ENCODE data around the gene ATP5F1D. TPM values are rescaled to one million over a fixed set of nuclear protein-coding genes. Genes with fewer than 3 reads are reported as not detected.

The ATP5F1D gene
- total and polyA plus RNA-seq, 5 donors from 2014 or later, result 124 to 236 (median 220) TPM

- DNase-seq (no peak), ATAC-seq (ENCODE audit: low read depth in 2 of 2) (peak in 1 of 2 donors; percentile 3)
- peaks cover 77% of the 10 kb centered on the region for H3K4me1 ChIP-seq (ENCODE audit: control insufficient read depth, insufficient read depth, low read length, poor library complexity, severe bottlenecking)
- Mint-ChIP-seq H3K27ac (peak overlapping the region; percentile 97 to 99 (median 98)), H3K9me3 (peaks cover 0 to 2% (median 0%) of the 10 kb centered on the region in 7 donors), H3K4me3 (peak overlapping the region; percentile 85 to 96 (median 92)), H3K36me3 (no peaks in the 10 kb centered on the region), H3K27me3 (peaks cover 16% of the 10 kb centered on the region), H3K4me1 (peaks cover 0 to 65% (median 23%) of the 10 kb centered on the region in 4 donors)
- peak overlapping the region; percentile 57 for H3K4me3 ChIP-seq (ENCODE audit: low read depth, low read length)
- H3K27me3 ChIP-seq (ENCODE audit: control insufficient read depth, insufficient read depth, low read length), result no peaks in the 10 kb centered on the region
- peak overlapping the region; percentile 100 for H3K27ac ChIP-seq (ENCODE audit: insufficient read depth, low read length, poor library complexity, severe bottlenecking)
- peaks cover 35% of the 10 kb centered on the region for H3K36me3 ChIP-seq (ENCODE audit: control insufficient read depth, insufficient read depth, low read length)
- no peaks in the 10 kb centered on the region for H3K9me3 ChIP-seq (ENCODE audit: control insufficient read depth in 2 of 2, low read length in 2 of 2)
These were observed 17.2 kb downstream of the ATP5F1D start for GRCh38 chr19:1258707-1259205.

- H3K27me3 ChIP-seq (ENCODE audit: control insufficient read depth, insufficient read depth, low read length), result no peaks in the 10 kb centered on the region
- peaks cover 31% of the 10 kb centered on the region for H3K36me3 ChIP-seq (ENCODE audit: control insufficient read depth, insufficient read depth, low read length)
- Mint-ChIP-seq H3K9me3 (peaks cover 0 to 2% (median 0%) of the 10 kb centered on the region in 7 donors), H3K4me3 (peak overlapping the region; percentile 85 to 96 (median 92)), H3K4me1 (peaks cover 0 to 65% (median 23%) of the 10 kb centered on the region in 4 donors), H3K36me3 (no peaks in the 10 kb centered on the region), H3K27ac (peak overlapping the region; percentile 97 to 99 (median 98)), H3K27me3 (peaks cover 16% of the 10 kb centered on the region)
- H3K4me3 ChIP-seq (ENCODE audit: low read depth, low read length), result peak overlapping the region; percentile 57
- H3K4me1 ChIP-seq (ENCODE audit: control insufficient read depth, insufficient read depth, low read length, poor library complexity, severe bottlenecking), result peaks cover 71% of the 10 kb centered on the region
- ATAC-seq (ENCODE audit: low read depth in 2 of 2) (peak; percentile 41), DNase-seq (peak; percentile 67 to 90 (median 84))
- H3K27ac ChIP-seq (ENCODE audit: insufficient read depth, low read length, poor library complexity, severe bottlenecking), result peak overlapping the region; percentile 100
- H3K9me3 ChIP-seq (ENCODE audit: control insufficient read depth in 2 of 2, low read length in 2 of 2), result no peaks in the 10 kb centered on the region
These were observed 17.8 kb downstream of the ATP5F1D start for GRCh38 chr19:1259206-1259875.

- Histone ChIP-seq H3K36me3 (ENCODE audit: control insufficient read depth, insufficient read depth, low read length) (peaks cover 24% of the 10 kb centered on the region), H3K4me1 (ENCODE audit: control insufficient read depth, insufficient read depth, low read length, poor library complexity, severe bottlenecking) (peaks cover 64% of the 10 kb centered on the region), H3K27ac (ENCODE audit: insufficient read depth, low read length, poor library complexity, severe bottlenecking) (peak overlapping the region; percentile 100), H3K4me3 (ENCODE audit: low read depth, low read length) (peak overlapping the region; percentile 57), H3K27me3 (ENCODE audit: control insufficient read depth, insufficient read depth, low read length) (no peaks in the 10 kb centered on the region), H3K9me3 (ENCODE audit: control insufficient read depth in 2 of 2, low read length in 2 of 2) (no peaks in the 10 kb centered on the region)
- ATAC-seq (ENCODE audit: low read depth in 2 of 2), result peak; percentile 2 to 4
- H3K4me3 Mint-ChIP-seq, result peak overlapping the region; percentile 87 to 96 (median 93)
- H3K27ac Mint-ChIP-seq, result peak overlapping the region; percentile 97 to 99 (median 98)
- H3K36me3 Mint-ChIP-seq, result no peaks in the 10 kb centered on the region
- H3K9me3 Mint-ChIP-seq, result peaks cover 0 to 2% (median 0%) of the 10 kb centered on the region in 7 donors
- DNase-seq, result peak; percentile 51 to 69 (median 52)
- H3K4me1 Mint-ChIP-seq, result peaks cover 0 to 63% (median 23%) of the 10 kb centered on the region in 4 donors
- H3K27me3 Mint-ChIP-seq, result peaks cover 16% of the 10 kb centered on the region
These were observed 18.6 kb downstream of the ATP5F1D start for GRCh38 chr19:1259876-1260748.

- H3K9me3 Mint-ChIP-seq, result peaks cover 0 to 2% (median 0%) of the 10 kb centered on the region in 7 donors
- Histone ChIP-seq H3K9me3 (ENCODE audit: control insufficient read depth in 2 of 2, low read length in 2 of 2) (no peaks in the 10 kb centered on the region), H3K36me3 (ENCODE audit: control insufficient read depth, insufficient read depth, low read length) (peaks cover 15% of the 10 kb centered on the region), H3K27me3 (ENCODE audit: control insufficient read depth, insufficient read depth, low read length) (no peaks in the 10 kb centered on the region), H3K27ac (ENCODE audit: insufficient read depth, low read length, poor library complexity, severe bottlenecking) (peak overlapping the region; percentile 100), H3K4me3 (ENCODE audit: low read depth, low read length) (peak overlapping the region; percentile 64), H3K4me1 (ENCODE audit: control insufficient read depth, insufficient read depth, low read length, poor library complexity, severe bottlenecking) (peaks cover 63% of the 10 kb centered on the region)
- H3K4me3 Mint-ChIP-seq, result peak overlapping the region; percentile 87 to 96 (median 93)
- ATAC-seq (ENCODE audit: low read depth in 2 of 2) (peak; percentile 87 to 88), DNase-seq (peak; percentile 96 to 97 (median 96))
- no peaks in the 10 kb centered on the region for H3K36me3 Mint-ChIP-seq
- H3K4me1 Mint-ChIP-seq, result peaks cover 0 to 68% (median 23%) of the 10 kb centered on the region in 4 donors
- H3K27me3 Mint-ChIP-seq, result peaks cover 16% of the 10 kb centered on the region
- H3K27ac Mint-ChIP-seq, result peak overlapping the region; percentile 92 to 96 (median 96)
These were observed 19.4 kb downstream of the ATP5F1D start for GRCh38 chr19:1260749-1261537.

- Mint-ChIP-seq H3K27ac (peak overlapping the region; percentile 92 to 96 (median 96)), H3K36me3 (no peaks in the 10 kb centered on the region), H3K9me3 (peaks cover 0 to 2% (median 0%) of the 10 kb centered on the region in 7 donors), H3K27me3 (peaks cover 16% of the 10 kb centered on the region), H3K4me3 (peak overlapping the region; percentile 87 to 96 (median 93)), H3K4me1 (peaks cover 0 to 68% (median 23%) of the 10 kb centered on the region in 4 donors)
- no peak for ATAC-seq (ENCODE audit: low read depth in 2 of 2)
- H3K9me3 ChIP-seq (ENCODE audit: control insufficient read depth in 2 of 2, low read length in 2 of 2), result no peaks in the 10 kb centered on the region
- peaks cover 67% of the 10 kb centered on the region for H3K4me1 ChIP-seq (ENCODE audit: control insufficient read depth, insufficient read depth, low read length, poor library complexity, severe bottlenecking)
- peak overlapping the region; percentile 100 for H3K27ac ChIP-seq (ENCODE audit: insufficient read depth, low read length, poor library complexity, severe bottlenecking)
- H3K4me3 ChIP-seq (ENCODE audit: low read depth, low read length), result peak overlapping the region; percentile 64
- H3K27me3 ChIP-seq (ENCODE audit: control insufficient read depth, insufficient read depth, low read length), result no peaks in the 10 kb centered on the region
- peaks cover 13% of the 10 kb centered on the region for H3K36me3 ChIP-seq (ENCODE audit: control insufficient read depth, insufficient read depth, low read length)
- no peak for DNase-seq
These were observed 19.9 kb downstream of the ATP5F1D start for GRCh38 chr19:1261538-1261797.

GRCh38 chr19:1261798-1262622 is 20.5 kb downstream of the ATP5F1D start:
- Mint-ChIP-seq H3K36me3 (no peaks in the 10 kb centered on the region), H3K4me1 (peaks cover 0 to 65% (median 23%) of the 10 kb centered on the region in 4 donors), H3K4me3 (peak overlapping the region; percentile 87 to 96 (median 93)), H3K27ac (peak overlapping the region; percentile 92 to 96 (median 96)), H3K27me3 (peaks cover 16% of the 10 kb centered on the region), H3K9me3 (peaks cover 0 to 2% (median 0%) of the 10 kb centered on the region in 7 donors)
- peaks cover 70% of the 10 kb centered on the region for H3K4me1 ChIP-seq (ENCODE audit: control insufficient read depth, insufficient read depth, low read length, poor library complexity, severe bottlenecking)
- peak overlapping the region; percentile 100 for H3K27ac ChIP-seq (ENCODE audit: insufficient read depth, low read length, poor library complexity, severe bottlenecking)
- H3K27me3 ChIP-seq (ENCODE audit: control insufficient read depth, insufficient read depth, low read length), result no peaks in the 10 kb centered on the region
- peaks cover 8% of the 10 kb centered on the region for H3K36me3 ChIP-seq (ENCODE audit: control insufficient read depth, insufficient read depth, low read length)
- ATAC-seq (ENCODE audit: low read depth in 2 of 2) (no peak), DNase-seq (peak in 2 of 3 donors; percentile 43 to 49)
- no peaks in the 10 kb centered on the region for H3K9me3 ChIP-seq (ENCODE audit: control insufficient read depth in 2 of 2, low read length in 2 of 2)
- H3K4me3 ChIP-seq (ENCODE audit: low read depth, low read length), result peak overlapping the region; percentile 64

Data from CD4-positive, CD25-positive, alpha-beta regulatory T cell (primary cell).